HG02870 (cell line): ENCODE data around the gene ZFYVE28.
A peak's percentile ranks its signal among the peaks of the same experiment; 100 is the strongest.

Experiments used
- ATAC-seq: cut with Tn5 transposase; IDR thresholded peaks from one replicate; pipeline ENCODE4 v1.9.1; 2021; ENCODE audit warnings: mild to moderate bottlenecking, moderate library complexity; ENCODE audit not compliant: unreplicated experiment

ZFYVE28 gene

GRCh38 chr4:2252530-2253091 is 165.8 kb downstream of the ZFYVE28 start:
- no peak for ATAC-seq

DNA sequence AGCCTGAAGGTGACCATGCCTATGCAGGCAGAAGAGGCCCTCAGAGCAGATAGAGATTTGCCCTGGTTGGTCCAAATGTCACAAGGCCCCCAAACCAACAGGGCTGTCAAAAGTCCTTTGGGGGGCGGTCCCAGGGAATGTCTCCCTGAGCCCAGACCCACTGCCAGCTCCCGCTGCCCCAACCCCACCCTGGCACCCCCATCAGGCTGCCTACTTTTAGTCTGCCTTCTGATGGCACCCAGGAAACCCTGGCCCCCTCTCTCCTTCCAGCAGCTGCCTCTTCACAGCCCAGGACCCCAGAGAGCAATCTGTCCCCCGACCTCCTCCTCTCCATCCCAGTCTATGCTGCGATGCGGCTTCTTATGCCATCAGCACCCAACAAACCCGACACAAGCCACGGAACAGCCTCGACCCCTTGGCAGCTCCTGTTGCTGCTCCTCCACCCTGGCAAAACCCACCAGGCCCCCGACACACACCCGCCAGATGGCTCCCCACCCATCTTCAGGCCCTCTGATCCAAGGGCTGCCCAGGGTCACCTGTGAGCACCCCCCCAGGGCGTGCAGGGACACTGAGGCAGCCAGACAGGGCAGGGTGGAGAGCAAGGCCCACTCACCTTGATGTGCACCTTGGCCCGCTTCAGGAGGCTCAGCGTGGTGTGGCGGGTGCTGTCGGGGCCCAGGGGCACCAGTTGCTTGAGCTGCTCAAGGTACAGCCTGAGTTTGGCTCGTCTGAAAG is 166.5 kb downstream of the ZFYVE28 start:
- ATAC-seq: no peak

- ATAC-seq: no peak
Measured at GRCh38 chr4:2251073-2251794, 167.2 kb downstream of the ZFYVE28 start.

DNA sequence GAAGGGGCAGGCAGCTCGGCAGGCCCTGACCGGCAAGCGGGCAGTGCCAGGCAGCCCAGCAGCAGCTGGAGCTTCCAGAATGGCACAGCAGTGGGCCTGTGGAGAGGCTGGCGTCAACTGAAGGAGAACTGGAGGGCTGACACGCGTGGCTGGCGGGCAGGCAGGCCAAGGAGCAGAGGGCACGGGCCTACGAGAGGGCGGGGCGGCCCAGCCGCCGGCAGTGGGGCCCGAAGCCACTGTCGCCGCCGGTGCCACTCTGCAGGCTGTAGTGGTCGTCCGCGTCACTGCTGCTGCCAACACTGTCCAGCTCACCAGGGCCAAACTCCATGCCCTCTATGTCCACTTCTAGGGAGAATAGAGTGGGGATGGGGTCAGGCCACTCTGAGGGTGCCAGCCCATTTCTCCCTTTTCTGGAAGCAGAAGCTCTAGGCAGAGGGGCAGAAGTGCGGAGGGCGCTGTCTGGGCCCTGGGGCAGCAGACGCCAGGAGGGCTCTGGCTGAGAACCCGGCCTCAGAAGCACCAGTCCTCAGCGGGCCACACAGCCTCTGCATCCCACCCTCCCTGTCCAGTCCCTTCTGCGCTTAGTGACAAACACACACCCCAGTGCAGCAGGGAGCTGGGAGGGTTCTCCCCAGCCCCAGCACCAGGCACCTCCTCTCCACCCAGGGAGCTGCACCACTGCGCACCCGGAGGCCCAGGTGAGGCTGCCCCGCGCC is 167.9 kb downstream of the ZFYVE28 start:
- no peak for ATAC-seq

DNA sequence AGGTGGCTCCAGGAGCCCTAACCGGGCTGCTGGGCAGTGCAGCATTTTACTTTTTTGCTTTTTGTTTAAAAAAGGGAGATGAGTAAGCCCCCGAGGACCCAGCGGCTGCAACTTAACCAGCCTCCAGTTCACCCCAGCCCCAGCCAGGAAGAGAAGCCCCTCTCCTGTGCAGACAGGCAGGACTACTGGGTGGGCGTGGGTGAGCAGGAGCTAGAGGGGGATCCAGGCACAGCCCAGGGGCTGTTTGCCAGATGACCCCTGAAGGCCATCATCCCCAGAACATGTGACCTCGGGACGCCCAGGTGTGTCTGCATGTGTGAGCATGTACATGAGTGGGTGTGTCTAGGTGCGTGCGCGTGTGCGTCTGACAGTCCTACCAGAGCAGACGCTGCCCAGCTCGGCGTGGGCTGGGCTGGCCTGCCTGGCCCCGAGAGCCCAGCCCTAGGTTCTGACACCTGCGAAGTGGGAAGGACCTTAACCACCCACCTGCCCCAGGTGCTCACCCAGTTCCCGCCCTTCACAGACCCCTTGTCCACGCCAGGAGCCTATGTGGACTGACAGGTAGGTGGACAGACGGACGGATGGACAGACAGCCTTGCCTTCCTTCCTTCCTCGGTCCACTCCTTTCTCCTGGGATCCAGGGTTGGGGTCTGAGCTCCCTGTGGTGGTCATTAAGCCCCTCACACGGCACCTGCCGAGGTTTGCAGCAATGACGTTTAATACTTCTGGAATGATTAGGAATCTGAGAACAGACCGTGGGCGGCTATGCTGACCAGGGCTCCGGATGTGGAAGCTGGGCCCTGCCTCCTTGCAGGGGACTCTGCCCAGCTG is 168.7 kb downstream of the ZFYVE28 start:
- no peak for ATAC-seq

DNA sequence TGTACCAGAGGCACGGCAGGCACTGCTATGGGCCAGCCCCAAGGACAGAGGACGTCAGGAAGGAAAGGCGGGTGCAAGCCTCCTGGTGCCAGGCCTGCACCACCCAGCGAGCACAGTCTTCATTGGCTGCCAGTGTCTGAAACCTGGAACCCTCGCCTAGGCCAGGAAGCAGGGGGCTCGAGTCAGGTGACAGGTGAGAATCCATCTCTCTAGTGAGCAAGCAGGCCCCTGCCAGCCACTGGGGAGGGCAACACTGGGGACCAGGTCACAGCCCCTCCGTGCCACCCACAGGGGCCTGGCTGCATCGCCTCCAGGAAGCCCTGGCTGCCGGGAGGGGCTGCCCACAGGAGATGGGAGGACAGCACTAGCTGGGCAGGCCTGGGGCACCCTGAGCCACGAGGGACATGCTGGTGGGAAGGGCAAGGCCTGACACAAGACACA is 169.6 kb downstream of the ZFYVE28 start:
- ATAC-seq: no peak

DNA sequence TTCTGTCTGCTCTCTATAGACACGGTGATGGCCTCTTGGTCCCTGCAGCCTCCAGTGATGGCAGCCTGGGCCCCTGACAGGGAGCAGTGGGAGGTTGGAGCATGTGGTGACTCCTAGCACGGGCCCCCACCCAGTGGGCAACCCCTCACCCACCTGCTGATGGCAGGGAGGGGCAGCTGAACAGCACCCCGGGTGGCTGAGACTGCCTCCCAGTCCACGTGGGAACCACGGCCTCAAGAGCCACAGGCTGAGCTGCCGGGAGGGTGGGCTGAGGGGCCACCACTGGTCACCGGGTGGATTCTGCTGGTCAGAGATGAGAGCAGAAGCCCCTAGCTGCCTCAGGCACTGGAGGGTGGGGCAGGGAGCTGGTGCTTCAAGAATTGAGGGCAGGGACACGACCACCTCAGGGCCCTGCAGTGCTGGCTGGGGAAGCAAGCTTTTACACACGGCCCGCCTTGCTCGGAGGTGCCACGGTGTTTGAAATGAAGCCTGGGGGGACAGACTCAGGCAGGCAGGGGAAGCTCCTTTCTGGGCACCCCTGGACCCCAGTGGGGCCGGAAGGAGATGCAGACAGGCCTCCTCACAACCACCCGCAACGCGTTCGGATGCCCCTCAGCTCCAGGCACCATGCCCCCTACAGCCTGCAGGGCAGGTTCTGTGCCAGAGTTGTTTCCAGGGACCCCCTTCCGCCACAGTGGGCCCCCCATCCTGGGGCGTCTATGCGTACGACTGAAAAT is 170.2 kb downstream of the ZFYVE28 start:
- ATAC-seq: no peak

GRCh38 chr4:2247128-2248043 is 171.1 kb downstream of the ZFYVE28 start:
- no peak for ATAC-seq

DNA sequence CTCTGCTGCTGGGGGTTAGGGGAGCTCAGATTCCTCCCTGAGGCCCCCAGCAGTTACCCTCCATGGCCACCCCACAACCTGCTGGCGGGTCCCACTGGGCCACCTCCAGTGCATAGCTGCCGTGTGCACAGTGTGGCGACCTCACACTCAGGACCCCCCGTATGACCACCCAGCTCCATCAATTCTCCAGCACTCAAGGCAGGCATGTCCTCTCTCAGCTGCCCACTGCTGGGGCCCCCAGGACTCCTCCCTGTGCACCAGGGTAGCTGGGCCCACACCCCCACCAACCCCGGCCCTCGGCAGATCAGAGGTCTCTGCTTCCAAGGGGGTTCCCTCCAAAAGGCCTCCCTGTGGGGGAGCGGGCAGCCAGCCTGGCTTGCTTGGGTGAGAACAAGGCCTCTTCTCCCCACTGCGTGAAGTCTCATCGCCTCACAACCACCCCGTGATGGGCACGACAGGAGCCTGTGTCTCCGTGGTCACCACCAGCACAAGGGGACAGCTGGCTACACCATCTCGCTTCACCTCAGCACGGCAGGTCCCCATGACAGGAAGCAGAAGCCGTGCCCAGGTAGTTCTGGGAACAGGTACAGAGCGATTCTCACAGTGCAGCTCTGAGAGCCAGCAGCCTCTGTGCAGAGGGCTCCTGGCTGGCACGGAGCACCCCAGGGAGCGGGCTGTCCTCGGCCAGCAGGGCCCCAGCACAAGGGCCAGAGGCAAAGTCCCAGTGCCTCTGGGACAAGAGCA is 171.9 kb downstream of the ZFYVE28 start:
- ATAC-seq: no peak

DNA sequence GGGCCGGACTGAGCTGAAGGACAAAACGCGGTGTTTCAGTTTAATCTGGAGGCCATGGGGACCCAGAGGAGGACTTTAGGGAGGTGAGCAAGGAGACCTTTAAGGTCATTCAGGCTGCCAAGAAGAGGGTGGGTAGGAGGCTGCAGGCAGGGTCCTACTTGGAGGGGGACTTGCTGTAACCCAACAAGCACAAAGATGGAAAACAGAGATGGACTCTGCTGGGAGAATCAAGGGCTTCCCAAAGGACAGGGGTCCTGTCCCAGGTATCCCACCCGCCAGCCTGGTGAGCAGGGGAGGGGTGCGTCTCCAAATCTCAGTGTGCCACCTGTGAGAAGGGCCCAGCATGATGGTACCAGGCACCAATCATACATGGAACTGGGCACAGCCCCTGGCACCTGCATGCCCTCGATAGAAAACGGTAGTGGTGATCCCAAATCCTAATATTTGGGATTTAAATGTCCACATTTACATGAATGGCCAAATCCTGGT is 172.6 kb downstream of the ZFYVE28 start:
- ATAC-seq: no peak

- no peak for ATAC-seq
Measured at GRCh38 chr4:2245057-2245786, 173.2 kb downstream of the ZFYVE28 start.

DNA sequence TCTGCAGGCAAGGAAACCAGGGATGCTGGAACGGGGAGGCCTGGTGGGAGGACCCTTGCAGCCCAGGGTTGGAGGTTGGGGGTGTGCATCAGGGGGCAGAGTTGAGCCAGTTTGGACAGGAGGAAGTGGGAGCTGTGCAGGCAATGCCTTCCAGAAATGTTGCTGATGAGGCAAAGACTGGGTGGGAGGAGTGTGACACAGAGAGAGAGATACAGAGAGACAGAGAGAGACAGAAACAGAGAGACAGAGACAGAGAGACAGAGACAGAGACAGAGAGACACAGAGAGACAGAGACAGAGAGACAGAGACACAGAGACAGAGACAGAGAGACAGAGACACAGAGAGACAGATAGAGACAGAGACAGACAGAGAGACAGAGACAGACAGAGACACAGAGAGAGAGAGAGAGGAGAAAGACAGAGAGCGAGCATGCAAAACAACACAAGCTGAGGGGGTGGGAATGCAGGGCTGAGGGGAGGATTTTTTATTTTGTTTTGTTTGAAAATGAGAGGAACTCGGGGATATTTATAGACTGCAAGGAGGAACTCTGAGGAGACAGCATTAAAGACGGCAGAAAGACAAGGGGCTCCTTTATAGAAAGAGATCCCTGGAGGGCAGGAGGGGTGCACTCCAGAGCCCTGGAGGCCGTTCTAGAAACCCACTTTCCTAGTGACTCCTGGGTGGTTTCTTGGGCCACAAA is 174.6 kb downstream of the ZFYVE28 start:
- no peak for ATAC-seq

- ATAC-seq: peak; percentile 89
Measured at GRCh38 chr4:2241410-2242353, 176.8 kb downstream of the ZFYVE28 start, which contains the start of the genes HAUS3 and POLN. TSS of gene HAUS3 (minus strand) at chr4:2242121. CDS start at chr4:2240946, 1,175 bp downstream. TSS of gene POLN (minus strand) at chr4:2242121. CDS start at chr4:2229231, 12,890 bp downstream.

DNA sequence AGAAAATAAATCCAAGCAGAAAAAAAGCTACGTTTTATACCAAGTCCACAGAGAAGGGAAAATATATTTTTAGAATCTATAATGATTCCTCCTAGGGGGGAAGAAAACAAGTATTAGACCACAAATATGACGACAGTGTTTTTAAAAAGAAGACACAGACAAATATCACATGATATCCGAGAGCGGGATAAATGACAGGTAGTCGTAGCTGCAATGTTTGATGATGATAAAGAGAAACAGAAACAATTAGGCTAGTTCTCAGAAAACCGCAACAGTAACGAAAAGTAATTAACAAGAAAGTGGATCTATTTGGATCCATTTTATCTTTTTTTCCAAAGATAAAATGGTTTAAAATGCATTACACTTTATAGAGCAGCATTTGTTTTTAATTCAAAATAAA is 177.4 kb downstream of the ZFYVE28 start:
- no peak for ATAC-seq

DNA sequence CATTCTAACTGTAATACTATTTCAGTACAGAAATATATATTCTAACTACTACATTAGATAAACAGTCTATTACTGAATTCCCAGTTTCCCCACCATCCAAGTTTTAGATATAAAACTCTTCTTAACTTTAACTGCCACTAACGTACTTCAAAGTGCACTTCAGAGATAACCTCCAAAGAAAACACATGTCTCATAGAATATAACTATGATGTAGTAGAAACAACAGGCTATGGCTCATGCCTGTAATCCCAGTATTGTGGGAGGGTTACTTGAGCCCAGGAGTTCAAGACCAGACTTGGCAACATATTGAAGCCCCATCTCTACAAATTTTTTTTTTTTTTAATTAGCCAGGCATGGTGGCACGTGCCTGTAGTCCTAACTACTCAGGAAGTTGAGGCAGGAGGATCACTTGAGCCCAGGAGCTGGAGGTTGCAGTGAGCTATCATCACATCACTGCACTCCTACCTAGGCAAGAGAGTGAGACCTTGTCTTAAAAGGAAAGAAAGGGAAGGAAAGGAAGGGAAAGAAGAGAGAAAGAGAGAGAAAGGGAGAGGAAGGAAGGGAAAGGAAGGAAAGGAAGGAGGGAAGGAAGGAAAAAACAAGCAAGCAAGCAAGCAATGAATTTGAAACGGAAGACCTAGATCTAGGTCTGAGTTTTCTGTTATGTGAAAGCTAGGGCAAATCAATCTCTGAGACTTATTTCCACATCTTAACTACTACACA is 181.3 kb downstream of the ZFYVE28 start:
- no peak for ATAC-seq
